ENCODE measurements around the gene MMP3.
A peak's percentile ranks its signal among the peaks of the same experiment; 100 is the strongest.
"Not testable (repeated sequence)": the region's sequence is repeated elsewhere in the genome, so short reads cannot be mapped to it uniquely, and the experiment has no call there.

MMP3 gene

DNA sequence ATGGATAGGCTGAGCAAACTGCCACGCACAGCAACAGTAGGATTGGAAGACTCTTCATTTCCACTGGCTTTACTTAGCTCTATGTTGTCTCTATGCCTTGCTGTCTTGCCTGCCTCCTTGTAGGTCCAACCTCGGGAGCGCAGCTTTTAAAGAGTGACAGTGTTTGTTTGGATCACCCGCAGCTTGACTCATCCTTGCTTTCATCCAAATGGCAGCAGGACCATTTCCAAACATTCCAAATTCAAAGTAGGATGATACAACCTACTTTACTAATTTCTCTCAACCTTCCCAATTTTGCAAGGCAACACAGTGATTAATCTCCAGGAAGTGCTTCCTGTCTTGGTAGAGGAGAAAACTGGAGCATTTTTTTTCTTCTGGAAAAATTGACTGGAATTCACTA is at the start of gene MMP3:
Gene MMP3 (minus strand): TSS at position 121 of the 400 bp plus-strand sequence. CDS start 63 bp downstream, at position 58.
- peak; percentile 88 for DNase-seq

- peak; percentile 53 for DNase-seq
Observed at GRCh38 chr11:102891736-102892135, 48.3 kb upstream of the MMP3 start.

DNA sequence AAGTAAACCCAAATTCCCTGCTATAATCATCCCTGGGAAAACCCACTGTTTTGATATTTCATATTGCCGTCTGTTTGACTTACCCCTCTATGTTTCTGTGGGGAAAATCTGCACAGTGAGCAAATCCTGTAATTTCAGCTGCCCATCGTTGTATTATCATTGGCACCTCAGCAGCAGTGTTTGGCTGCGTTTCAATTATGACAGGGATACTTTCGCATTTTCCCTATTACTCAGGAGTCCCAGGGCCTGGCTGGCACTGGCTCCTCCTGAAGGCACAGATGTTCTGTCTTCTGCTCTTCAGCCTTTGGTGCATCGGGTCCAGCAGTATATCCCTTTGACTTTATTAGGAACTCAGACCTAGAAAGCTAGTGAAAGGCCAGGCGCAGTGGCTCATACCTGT is 43.6 kb upstream of the MMP3 start:
- DNase-seq: no peak

- DNase-seq: peak; percentile 26
Observed at GRCh38 chr11:102883141-102883540, 39.7 kb upstream of the MMP3 start.

DNA sequence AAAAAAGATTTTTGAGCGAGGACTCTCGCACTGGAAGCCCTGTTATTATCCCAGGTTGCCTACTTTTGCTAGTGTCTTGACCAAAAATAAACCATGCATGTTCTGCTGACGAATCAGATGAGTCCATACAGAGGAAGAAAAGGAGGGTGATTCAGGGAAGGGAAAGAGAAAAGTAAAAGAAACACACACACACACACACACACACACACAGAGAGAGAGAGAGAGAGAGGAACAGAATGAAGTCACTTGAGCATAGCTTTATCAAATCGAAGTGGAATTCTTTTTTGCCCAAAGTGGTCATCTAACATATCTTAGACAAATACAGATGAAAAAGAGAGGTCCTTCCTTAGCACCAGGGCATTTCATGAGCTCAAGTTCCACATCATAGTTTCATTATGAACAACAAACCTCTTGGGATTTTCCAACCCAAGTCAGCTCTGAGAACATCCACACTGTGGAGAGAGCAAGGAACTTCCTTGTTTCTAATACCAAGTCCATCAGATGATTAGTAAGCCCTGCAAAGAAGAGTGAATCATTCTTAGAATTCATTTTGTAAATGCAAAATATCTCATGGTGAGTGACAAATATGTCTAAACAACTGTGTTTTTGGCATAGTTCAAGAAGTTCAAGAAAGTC is 39.1 kb upstream of the MMP3 start:
- peak; percentile 94 for DNase-seq

GRCh38 chr11:102879801-102880200 is 36.4 kb upstream of the MMP3 start:
- DNase-seq: no peak

GRCh38 chr11:102878595-102878994 is 35.2 kb upstream of the MMP3 start:
- DNase-seq: no peak

DNA sequence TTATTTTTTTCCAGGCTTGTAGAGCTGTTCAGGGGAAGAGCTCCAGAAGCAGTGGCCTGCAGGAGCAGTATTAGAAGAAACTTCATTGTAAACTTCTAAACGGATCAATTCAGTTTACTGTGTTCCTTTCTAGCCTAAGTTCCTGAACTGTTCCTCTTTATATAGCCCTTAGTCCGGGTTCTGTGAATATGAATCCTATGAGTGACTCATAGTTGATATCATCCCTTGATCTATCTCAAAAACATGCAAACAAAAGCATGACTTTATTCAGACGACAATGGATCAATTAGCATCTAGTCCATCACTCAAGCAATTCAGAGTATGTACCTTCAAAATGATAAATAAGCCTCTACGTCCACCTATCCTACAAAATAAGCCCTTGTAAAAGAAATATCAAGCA is 31.4 kb upstream of the MMP3 start, which contains the start of gene MMP12:
Gene MMP12 (minus strand): TSS at position 131 of the 400 bp plus-strand sequence. CDS start 45 bp downstream, at position 86.
- DNase-seq: no peak

DNA sequence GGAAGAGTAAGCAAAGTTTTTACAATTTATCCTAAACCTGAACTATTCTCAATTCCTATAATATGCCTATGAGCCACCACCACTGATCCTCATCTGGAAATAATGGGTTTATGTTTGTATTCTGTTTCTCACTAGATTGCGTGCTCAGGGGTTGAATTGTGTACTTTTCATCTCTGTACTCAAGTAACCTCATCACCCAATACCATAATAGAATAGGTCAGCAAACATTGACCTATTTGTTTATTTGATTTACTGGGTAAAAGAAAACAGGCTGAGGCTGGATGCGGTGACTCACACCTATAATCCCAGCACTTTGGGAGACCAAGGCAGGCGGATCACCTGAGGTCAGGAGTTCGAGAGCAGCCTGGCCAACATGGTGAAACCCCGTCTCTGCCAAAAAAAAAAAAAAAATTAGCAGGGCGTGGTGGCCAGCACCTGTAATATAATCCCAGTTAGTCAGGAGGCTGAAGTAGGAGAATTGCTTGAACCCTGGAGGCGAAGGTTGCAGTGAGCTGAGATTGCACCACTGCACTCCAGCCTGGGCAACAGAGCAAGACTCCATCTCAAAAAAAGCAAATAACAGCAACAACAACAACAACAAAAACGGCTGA is 26.1 kb upstream of the MMP3 start:
- not testable (repeated sequence) for DNase-seq

GRCh38 chr11:102868339-102868738 is 24.9 kb upstream of the MMP3 start:
- peak; percentile 68 for DNase-seq

DNA sequence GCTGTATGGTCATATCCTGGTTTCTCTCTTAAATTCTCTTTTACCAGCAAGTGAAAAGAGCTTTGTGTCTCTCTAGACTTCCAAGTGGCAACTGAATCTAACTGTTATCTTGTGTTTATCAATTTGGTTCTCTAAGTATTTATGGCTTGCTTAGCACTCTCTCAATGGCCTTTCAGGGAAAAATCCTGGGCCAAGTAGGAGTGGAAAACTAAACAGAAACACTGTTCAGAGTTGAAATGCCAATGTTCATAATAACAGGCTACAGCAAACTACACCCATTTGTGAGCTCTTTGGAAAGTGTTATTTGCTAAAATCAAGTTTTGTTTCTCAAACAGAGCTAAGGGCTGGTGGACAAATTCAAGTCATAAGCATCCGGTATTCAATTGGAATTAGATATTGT is 21.3 kb upstream of the MMP3 start:
- DNase-seq: no peak

DNA sequence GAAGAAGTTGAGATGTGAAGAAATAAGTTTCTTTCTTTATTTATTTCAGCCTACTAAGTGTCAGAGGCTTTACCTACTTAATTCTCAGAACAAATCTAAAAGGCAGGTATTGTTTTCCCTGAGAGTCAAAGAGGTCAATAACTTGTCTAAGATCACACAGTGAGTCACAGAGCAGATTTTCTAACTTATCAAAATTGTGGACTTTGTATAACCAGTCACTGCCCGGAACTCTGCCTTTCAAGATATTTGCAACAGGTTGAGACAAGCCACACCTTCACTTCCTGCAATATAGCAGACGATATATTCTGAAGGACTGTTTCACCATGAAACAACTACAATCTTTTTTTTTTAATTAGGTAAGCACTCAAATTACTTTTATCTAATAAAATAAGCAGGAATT is 10.5 kb upstream of the MMP3 start:
- no peak for DNase-seq

DNA sequence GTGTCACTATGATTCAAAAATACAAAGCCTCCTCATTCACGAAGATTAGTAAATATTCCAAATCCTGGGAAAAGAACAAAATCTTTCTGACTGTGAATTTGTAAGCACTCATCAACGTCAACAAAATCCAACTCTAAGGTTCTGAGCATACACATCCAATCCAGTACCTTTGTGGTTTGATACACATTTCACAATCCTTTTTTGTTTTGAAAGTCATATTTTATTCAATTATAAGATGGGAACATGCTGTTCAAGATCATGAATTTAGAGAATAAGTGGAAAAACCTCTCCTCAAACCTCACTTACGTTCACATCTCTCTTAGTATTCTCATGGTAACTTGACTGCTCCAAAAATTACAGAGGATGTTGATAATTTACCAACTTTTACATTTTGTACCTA is 9.6 kb upstream of the MMP3 start:
- DNase-seq: no peak

GRCh38 chr11:102850973-102851745 is 7.8 kb upstream of the MMP3 start:
- DNase-seq: peak; percentile 98

GRCh38 chr11:102849311-102849710 is 5.9 kb upstream of the MMP3 start:
- DNase-seq: peak; percentile 86

GRCh38 chr11:102846292-102846691 is 2.9 kb upstream of the MMP3 start:
- peak; percentile 74 for DNase-seq

DNA sequence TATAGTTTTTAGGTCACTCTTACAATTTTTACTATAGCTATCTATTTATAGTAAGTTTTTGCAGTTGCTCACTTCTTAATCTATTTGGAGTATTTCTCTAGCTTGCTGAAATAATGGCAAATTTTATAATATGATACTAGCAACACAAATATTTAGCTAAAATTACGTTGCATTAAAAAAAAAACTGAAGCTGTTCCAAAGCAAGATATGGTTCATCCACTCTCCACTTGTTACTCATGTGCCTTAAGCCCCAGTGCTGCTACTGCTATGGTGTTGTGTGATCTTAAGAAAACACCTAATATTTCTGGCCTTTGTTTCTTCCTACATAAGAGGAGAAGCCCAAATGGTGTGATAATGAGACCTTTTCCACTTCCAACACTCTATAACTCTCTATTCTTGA is 479 bp downstream of the MMP3 start:
- DNase-seq: no peak

DNA sequence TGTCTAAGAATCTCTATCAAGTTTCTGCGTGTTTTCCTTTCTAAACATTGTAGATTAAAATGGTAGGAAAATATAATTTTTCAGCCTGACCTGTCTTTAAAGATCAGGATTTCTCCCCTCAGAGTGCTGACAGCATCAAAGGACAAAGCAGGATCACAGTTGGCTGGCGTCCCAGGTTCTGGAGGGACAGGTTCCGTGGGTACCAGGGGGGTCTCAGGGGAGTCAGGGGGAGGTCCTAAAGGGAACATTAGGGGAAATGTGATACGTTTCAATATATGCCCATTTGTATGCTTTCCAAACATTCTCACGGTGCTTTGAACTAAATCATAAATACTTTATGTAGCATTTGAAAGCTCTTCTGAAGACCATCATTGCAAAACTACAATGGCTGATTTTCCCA is 3.4 kb downstream of the MMP3 start:
- no peak for DNase-seq

GRCh38 chr11:102837646-102838045 is 5.8 kb downstream of the MMP3 start:
- DNase-seq: no peak

DNA sequence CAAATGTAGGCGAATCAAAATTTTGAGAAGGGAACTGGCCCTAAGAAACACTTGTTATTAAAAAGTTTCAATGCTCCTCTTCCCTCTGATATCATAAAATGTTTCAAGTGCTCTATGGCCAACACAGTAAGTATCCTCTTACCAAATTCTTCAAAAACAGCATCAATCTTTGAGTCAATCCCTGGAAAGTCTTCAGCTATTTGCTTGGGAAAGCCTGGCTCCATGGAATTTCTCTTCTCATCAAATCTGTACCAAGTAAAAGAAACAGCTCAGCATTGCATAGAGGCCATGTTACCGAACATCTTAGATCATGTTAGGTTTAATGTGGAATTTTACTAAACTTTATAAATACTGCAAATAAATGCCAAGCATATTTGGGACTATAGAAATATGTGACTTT is 6.3 kb downstream of the MMP3 start:
- DNase-seq: peak; percentile 63

GRCh38 chr11:102836290-102836875 is 7.0 kb downstream of the MMP3 start:
- peak; percentile 89 for DNase-seq

DNA sequence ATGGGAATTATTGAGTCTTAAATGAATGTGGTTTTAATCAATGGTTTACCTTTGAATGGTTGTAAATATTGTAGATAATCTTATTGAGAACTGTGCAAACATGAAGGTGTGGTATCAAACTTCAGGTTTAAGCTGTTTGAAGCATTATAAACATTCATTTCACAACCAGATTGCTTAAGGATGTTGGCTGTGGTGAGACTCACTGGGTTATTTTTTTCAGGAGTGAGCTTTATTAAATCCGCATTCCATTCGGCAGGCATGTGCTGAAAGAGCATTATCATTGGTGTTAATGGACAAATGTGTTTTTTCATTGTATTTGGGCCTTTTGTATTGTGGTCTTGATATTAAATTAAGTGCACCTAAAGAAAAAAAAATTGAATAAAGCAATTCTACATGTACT is 9.7 kb downstream of the MMP3 start:
- DNase-seq: peak; percentile 54

DNA sequence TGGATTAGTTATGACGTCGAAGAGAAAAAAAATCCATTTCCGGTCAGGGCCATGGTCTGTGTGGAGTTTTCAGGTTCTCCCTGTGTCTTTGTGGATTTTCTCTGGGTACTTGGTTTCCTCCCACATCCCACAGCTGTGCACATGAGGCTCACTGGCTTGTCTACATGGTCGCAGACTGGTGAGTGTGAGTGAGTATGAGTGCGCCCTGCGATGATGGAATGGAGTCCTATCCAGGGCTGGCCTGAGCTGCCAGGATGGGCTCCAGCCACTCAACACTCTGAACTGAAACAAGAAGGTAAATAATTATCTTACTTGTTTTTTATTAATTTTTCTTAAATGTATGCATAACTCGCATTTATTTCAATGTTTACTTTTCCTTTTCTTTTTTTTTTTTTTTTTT is 10.8 kb downstream of the MMP3 start:
- DNase-seq: no peak
